ENCODE data around the gene ZDHHC14. TPM values are rescaled to one million over a fixed set of nuclear protein-coding genes. Genes with fewer than 3 reads are reported as not detected.
"Not testable (repeated sequence)": the region's sequence is repeated elsewhere in the genome, so short reads cannot be mapped to it uniquely, and the experiment has no call there.

ZDHHC14 gene
- total RNA-seq, 1 experiment from 2014 or later: 3.8 TPM

DNA sequence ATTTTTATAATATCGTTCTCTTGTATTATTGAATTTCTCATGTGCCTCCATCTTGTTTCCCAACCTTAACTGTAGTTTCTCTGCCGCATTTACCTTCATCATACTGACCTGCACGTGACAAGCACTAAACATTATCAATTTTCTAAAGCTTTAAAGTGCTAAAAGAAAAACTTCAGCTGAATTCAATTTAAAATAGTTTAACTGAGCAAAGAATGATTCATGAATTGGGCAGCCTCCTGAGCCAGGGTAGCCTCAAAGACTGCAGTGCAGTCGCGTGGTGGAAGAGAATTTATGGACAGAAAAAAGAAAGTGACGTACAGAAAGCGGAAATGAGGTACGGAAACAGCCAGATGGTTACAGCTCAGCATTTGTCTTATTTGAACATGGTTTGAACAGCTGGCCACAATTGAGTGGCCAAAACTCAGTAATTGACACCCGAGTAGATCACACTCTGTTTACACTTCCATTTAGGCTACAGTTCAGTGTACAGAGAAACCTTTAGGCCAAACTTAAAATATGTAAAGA lies 4.2 kb upstream of the ZDHHC14 start:
- in situ Hi-C loops (cut with HindIII; ENCODE audit: low sequenced_read_pairs): loop anchor here (5.0 kb wide), 1 partner anchor 39 kb away; no protein-coding TSS in a partner anchor
- DNase-seq (ENCODE audit: low spot score): no peak

DNA sequence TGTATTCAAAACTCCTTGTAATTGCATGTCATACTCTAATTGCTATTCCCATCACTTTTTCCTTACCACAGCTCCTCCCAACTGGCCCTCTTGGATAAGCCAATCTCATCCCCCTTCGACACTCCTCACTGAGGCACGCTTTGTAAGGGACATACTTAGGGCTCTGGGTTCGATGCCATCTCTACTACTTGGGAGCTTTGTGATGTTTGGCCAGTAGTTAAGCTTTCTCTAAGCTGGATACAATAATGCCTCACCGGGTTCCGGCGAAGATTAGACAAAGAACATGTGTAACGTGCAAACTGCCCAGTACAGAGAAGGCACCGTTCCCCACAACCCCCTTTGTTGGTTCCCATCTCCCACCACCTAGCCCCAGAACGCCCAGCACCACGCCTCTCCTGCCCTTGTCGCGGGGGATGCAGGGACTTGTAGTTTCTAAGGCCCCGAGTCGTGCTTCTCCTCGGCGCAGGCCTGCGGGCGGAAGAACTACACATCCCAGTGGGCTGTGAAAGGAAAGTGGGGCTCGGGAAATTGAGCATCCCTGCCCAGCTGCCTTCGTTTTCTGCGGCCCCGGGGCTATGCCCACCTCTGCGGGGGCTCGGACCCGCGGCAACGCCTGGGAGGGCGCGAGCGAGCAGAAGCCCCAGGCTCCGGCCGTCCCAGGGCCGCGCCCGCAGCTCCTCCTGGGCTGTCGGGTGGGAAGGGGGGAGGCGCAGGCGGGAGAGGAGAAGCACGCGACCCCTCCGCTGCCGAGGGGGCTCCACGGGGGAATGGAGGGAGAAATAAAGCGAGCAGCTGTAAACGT lies 1.1 kb upstream of the ZDHHC14 start:
- in situ Hi-C loops (cut with HindIII; ENCODE audit: low sequenced_read_pairs): loop anchor here (5.0 kb wide), 1 partner anchor 43 kb away; no protein-coding TSS in a partner anchor
- DNase-seq (ENCODE audit: low spot score): peak; percentile 95

DNA sequence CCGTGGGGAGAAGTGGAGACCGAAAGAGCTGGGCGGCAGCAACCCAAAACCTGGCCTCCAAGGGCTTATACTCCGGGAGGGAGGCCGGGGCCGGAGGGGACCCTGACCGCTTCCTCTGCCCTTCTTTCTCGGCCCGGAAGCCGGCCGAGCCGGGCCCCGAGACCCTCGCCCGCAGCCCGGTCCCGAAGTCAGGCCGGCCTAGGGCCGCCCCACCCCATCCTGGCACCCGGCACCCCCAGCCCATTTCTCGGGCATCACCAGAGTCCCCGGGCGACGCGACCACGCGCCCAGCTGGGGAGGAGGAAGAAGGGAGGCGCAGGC lies 572 bp upstream of the ZDHHC14 start:
- in situ Hi-C loops (cut with HindIII; ENCODE audit: low sequenced_read_pairs): no loop called here
- DNase-seq (ENCODE audit: low spot score): no peak

GRCh38 chr6:157381631-157382621 lies 936 bp downstream of the ZDHHC14 start:
- in situ Hi-C loops (cut with HindIII; ENCODE audit: low sequenced_read_pairs): no loop called here
- DNase-seq (ENCODE audit: low spot score): peak; percentile 55

GRCh38 chr6:157382821-157383220 lies 1.8 kb downstream of the ZDHHC14 start:
- in situ Hi-C loops (cut with HindIII; ENCODE audit: low sequenced_read_pairs): no loop called here
- peak; percentile 47 for DNase-seq (ENCODE audit: low spot score)

GRCh38 chr6:157383471-157383870 lies 2.5 kb downstream of the ZDHHC14 start:
- in situ Hi-C loops (cut with HindIII; ENCODE audit: low sequenced_read_pairs): no loop called here

GRCh38 chr6:157384962-157385361 lies 4.0 kb downstream of the ZDHHC14 start:
- in situ Hi-C loops (cut with HindIII; ENCODE audit: low sequenced_read_pairs); DNase-seq (ENCODE audit: low spot score): not testable (repeated sequence)

More at GRCh38 chr6:157383471-157383870, 2.5 kb downstream of the ZDHHC14 start:
- peak; percentile 59 for DNase-seq (ENCODE audit: low spot score)

DNA sequence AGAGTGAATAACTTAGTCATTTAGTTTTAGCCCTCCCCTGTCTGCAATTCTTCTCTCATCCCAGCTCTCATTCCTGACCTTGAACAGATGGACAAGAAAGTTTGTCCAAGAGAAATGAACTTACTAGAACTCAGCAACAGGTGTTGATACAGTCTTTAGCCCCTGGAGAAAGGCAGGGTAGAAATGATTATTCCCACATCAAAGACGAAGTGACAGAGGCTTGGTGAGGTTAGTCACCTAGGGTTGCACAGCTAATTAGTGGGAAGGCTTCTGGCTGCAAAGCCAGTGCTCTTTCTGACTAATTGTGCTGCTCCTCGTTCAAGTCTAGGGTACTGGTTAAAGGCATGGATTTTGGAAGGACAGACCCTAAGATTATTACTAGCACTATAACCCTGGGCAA lies 4.5 kb downstream of the ZDHHC14 start:
- in situ Hi-C loops (cut with HindIII; ENCODE audit: low sequenced_read_pairs): no loop called here
- no peak for DNase-seq (ENCODE audit: low spot score)

DNA sequence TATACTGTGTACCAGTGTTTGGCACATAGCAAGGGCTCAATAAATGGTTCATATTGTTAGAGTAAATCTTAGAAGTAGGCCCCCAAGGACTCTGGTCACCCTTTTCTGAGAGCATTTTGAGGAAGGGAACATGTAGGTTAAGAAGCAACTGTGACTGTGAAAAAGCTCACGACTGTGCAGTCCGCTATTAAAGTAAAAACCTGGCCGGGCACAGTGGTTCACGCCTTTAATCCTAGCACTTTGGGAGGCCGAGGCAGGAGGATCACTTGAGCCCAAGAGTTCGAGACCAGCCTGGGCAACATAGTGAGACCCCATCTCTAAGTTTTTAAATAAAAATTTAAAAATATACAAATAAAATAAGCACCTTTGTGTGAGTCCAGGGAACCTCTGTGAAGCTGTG lies 5.0 kb downstream of the ZDHHC14 start:
- DNase-seq (ENCODE audit: low spot score): no peak
- in situ Hi-C loops (cut with HindIII; ENCODE audit: low sequenced_read_pairs): no loop called here

DNA sequence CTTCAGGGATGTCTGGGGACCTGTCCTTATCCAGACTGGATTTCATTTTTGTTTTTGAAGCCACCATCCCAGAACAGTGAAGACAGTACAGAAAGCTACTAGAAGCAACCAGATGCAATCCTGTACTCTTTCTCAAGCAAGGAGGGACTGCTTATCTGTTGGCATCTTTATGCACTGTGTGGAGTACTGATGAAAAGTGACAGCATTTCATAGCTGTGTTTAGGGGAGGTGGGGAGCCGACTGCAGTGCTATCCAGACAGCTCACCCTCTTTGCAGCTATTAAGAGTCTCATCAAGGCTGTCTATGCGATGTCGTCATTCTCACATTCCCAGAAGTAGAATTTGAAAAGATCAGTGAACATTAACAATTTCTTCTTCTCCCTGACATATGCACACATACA lies 5.5 kb downstream of the ZDHHC14 start:
- in situ Hi-C loops (cut with HindIII; ENCODE audit: low sequenced_read_pairs): no loop called here
- DNase-seq (ENCODE audit: low spot score): no peak

DNA sequence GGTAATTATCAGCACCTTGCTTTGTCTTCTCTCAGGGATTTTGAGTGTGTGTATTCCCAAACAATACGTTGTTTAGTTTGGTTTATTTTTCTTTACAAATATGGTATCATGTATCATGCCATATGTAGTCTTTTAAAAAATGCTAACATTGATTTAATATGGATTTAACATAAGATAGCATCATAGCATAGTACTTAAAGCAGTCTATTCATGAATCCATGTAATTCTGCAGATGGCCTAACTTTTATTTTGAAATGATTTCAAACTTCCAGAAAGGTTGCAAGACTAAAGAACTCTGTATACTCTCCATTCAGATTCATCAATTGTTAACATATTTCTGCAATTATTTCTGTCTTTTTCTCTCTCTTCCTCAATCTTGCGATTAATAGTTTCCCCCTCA lies 7.9 kb downstream of the ZDHHC14 start:
- in situ Hi-C loops (cut with HindIII; ENCODE audit: low sequenced_read_pairs): no loop called here
- DNase-seq (ENCODE audit: low spot score): no peak

GRCh38 chr6:157390273-157391060 lies 9.5 kb downstream of the ZDHHC14 start:
- in situ Hi-C loops (cut with HindIII; ENCODE audit: low sequenced_read_pairs): no loop called here
- no peak for DNase-seq (ENCODE audit: low spot score)

- no peak for DNase-seq (ENCODE audit: low spot score)
- in situ Hi-C loops (cut with HindIII; ENCODE audit: low sequenced_read_pairs): no loop called here
Observed at GRCh38 chr6:157392927-157393668, 12.1 kb downstream of the ZDHHC14 start.

DNA sequence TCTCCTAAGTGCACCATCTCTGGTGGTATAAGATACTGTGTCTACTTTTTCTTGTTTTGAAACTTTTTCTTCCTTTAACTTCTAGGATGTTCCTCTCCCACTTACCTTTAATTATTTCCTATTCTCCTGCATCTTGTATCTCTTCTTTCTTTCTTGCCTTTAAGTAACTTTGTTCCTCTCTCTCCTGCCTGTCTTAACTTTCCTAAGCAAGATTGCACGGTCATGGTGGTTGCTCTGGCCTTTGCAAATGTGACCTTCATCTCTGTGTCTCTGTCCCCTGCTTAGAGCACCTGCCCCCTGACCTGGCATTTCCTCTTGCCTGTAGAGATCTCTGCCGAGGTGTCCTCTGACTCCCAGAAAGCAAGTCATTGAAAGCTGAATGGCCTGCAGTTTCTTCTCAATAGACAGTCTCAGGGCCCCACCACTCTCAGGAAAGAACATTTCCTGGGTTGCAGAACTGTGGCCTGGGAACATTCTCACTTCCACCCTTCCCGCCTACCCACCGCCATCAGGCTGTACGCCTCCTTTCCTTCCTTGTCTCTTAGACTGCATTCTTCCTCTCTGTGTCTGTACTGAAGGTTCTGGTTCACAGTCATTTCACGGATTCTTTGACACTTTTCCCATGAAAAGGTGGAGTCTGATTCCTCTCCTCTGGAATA lies 12.8 kb downstream of the ZDHHC14 start:
- no peak for DNase-seq (ENCODE audit: low spot score)
- in situ Hi-C loops (cut with HindIII; ENCODE audit: low sequenced_read_pairs): no loop called here

GRCh38 chr6:157395199-157395598 lies 14.2 kb downstream of the ZDHHC14 start:
- in situ Hi-C loops (cut with HindIII; ENCODE audit: low sequenced_read_pairs); DNase-seq (ENCODE audit: low spot score): not testable (repeated sequence)

GRCh38 chr6:157396026-157396425 lies 15.0 kb downstream of the ZDHHC14 start:
- in situ Hi-C loops (cut with HindIII; ENCODE audit: low sequenced_read_pairs): no loop called here
- no peak for DNase-seq (ENCODE audit: low spot score)

GRCh38 chr6:157397660-157398059 lies 16.7 kb downstream of the ZDHHC14 start:
- in situ Hi-C loops (cut with HindIII; ENCODE audit: low sequenced_read_pairs): no loop called here
- no peak for DNase-seq (ENCODE audit: low spot score)

- peak; percentile 37 for DNase-seq (ENCODE audit: low spot score)
- in situ Hi-C loops (cut with HindIII; ENCODE audit: low sequenced_read_pairs): no loop called here
Observed at GRCh38 chr6:157398151-157398550, 17.2 kb downstream of the ZDHHC14 start.
